Stimulated activated CD4-positive, alpha-beta T cell treated with anti-CD3 and anti-CD28 coated beads, Interleukin-1b, Interleukin-23, amount 100 ng/mL, for 4 hours (primary cell): ENCODE data around the gene ZFYVE21.

Experiments
- DNase-seq, 2 donors: peaks; one replicate each; pipeline ENCODE4 v3.0.0-alpha.2; 2020; ENCODE audit warnings: low read depth in 2 of 2

Gene ZFYVE21

GRCh38 chr14:103692159-103692558 lies 23.5 kb upstream of the ZFYVE21 start:
- DNase-seq = no peak

GRCh38 chr14:103692871-103693270 lies 22.7 kb upstream of the ZFYVE21 start:
- no peak for DNase-seq

GRCh38 chr14:103693515-103693914 lies 22.1 kb upstream of the ZFYVE21 start:
- no peak for DNase-seq

- DNase-seq = no peak
These were observed 21.0 kb upstream of the ZFYVE21 start for GRCh38 chr14:103694572-103695026.

GRCh38 chr14:103695296-103696069 lies 20.1 kb upstream of the ZFYVE21 start:
- DNase-seq = no peak

- DNase-seq = no peak
These were observed 19.6 kb upstream of the ZFYVE21 start for GRCh38 chr14:103696070-103696402.

GRCh38 chr14:103696466-103697071 lies 19.0 kb upstream of the ZFYVE21 start:
- DNase-seq = no peak

GRCh38 chr14:103697206-103697602 lies 18.4 kb upstream of the ZFYVE21 start:
- DNase-seq = no peak

- no peak for DNase-seq
These were observed 17.8 kb upstream of the ZFYVE21 start for GRCh38 chr14:103697603-103698379.

- no peak for DNase-seq
These were observed 17.0 kb upstream of the ZFYVE21 start for GRCh38 chr14:103698380-103699260.

GRCh38 chr14:103699261-103699661 lies 16.3 kb upstream of the ZFYVE21 start:
- no peak for DNase-seq

GRCh38 chr14:103699901-103700752 lies 15.5 kb upstream of the ZFYVE21 start:
- DNase-seq = no peak

- no peak for DNase-seq
These were observed 14.7 kb upstream of the ZFYVE21 start for GRCh38 chr14:103700753-103701490.

- DNase-seq = no peak
These were observed 13.5 kb upstream of the ZFYVE21 start for GRCh38 chr14:103702095-103702494.

- no peak for DNase-seq
These were observed 12.8 kb upstream of the ZFYVE21 start for GRCh38 chr14:103702497-103703432.

GRCh38 chr14:103703433-103704385 lies 11.9 kb upstream of the ZFYVE21 start:
- no peak for DNase-seq

GRCh38 chr14:103704708-103705107 lies 10.9 kb upstream of the ZFYVE21 start:
- DNase-seq = no peak

GRCh38 chr14:103705118-103705503 lies 10.5 kb upstream of the ZFYVE21 start:
- DNase-seq = no peak
